ENCODE data around the gene PLXNA2. TPM values are rescaled to one million over a fixed set of nuclear protein-coding genes. Genes with fewer than 3 reads are reported as not detected.

Gene PLXNA2
- total and polyA plus RNA-seq, 8 donors = 48.7 to 137 (median 72.9) TPM

DNA sequence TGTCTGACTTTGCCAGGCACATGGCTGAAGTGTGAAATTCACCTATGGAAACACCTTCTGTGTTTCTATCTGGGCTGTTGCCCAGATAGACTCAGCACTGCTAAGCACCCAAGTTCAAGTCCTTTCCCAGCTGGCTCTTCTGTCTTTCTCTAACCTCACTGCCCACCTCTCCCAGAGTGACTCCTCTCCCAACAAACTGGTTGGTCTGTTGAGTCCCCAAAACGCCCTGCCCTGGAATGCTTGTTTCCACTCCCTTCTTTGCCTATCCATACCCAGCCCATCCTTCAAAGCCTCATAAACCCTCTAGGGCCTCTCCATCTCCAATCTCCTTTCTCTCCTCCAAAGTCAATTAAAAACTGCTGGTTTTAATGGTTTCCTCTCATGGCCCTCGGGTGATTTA, 15.6 kb downstream of the PLXNA2 start:
- no peaks in the 10 kb centered on the region for H3K9me3 ChIP-seq
- TF ChIP-seq, protein P1, sequence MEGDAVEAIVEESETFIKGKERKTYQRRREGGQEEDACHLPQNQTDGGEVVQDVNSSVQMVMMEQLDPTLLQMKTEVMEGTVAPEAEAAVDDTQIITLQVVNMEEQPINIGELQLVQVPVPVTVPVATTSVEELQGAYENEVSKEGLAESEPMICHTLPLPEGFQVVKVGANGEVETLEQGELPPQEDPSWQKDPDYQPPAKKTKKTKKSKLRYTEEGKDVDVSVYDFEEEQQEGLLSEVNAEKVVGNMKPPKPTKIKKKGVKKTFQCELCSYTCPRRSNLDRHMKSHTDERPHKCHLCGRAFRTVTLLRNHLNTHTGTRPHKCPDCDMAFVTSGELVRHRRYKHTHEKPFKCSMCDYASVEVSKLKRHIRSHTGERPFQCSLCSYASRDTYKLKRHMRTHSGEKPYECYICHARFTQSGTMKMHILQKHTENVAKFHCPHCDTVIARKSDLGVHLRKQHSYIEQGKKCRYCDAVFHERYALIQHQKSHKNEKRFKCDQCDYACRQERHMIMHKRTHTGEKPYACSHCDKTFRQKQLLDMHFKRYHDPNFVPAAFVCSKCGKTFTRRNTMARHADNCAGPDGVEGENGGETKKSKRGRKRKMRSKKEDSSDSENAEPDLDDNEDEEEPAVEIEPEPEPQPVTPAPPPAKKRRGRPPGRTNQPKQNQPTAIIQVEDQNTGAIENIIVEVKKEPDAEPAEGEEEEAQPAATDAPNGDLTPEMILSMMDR (IDR thresholded peaks at IDR 0.05) = no peak
- no peak overlapping the region for H3K4me3 ChIP-seq
- H3K36me3 ChIP-seq = no peaks in the 10 kb centered on the region
- DNase-seq (no peak), FAIRE-seq (no peak), ATAC-seq (no peak)
- peaks cover 34 to 42% (median 38%) of the 10 kb centered on the region in 3 donors for H3K4me1 ChIP-seq
- H3K27ac ChIP-seq = no peak overlapping the region
- intact Hi-C loops (cut with DNase I) = no loop called here
- WGBS, 2 donors = 87 to 92% methylated on average over 2 of the region's 2 CpGs
- H3K27me3 ChIP-seq = no peaks in the 10 kb centered on the region

DNA sequence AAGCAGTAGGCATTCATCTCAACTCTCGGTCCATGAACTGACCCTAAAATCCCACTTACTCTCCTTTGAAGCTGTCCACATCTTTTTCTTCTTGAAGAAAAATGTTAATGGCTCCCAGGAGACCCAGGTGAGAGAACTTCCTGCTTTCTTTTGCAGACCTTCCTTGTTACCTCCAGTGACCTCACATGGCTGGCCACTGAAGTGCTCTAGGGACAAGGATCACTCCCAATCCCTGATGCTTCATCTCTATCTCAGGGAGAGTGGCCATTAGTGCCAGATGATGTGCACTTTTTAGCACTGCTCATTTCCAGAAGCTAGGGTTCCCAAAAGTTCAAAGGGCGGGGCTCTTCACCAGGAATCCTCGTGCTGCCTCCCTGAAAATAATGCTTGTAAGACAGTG, 16.2 kb downstream of the PLXNA2 start:
- intact Hi-C loops (cut with DNase I) = no loop called here
- ATAC-seq = no peak
- 90 to 94% methylated on average over 3 of the region's 3 CpGs for WGBS, 2 donors

DNA sequence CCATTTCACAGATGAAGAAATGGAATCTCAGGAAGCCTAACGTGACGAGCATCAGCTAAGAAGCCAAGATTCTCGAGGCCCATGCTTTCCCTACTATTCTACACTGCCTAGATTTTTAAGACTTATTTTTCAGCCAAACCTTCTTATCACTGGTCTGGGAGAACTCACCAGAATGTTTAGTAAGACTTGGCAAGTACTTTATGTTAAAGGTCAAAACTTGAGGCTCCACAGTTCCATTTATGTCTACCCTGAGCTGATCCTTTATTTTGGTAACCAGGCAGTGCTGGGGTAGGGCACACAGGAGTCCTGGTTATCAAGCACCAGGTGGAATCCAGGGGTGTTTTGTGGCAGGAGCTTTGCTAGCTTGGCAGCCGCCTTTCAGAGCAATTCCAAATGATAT, 16.8 kb downstream of the PLXNA2 start:
- DNase-seq (no peak), FAIRE-seq (no peak), ATAC-seq (peak in 3 of 4 donors; percentile 24 to 27 (median 25))
- H3K36me3 ChIP-seq = no peaks in the 10 kb centered on the region
- H3K27ac ChIP-seq = peak overlapping the region in 1 of 4 donors; percentile 1
- 49 to 60% methylated on average over 4 of the region's 4 CpGs for WGBS, 2 donors
- intact Hi-C loops (cut with DNase I) = no loop called here
- H3K9me3 ChIP-seq = no peaks in the 10 kb centered on the region
- H3K4me3 ChIP-seq = no peak overlapping the region
- TF ChIP-seq, protein P1 (IDR thresholded peaks at IDR 0.05) = no peak
- peaks cover 30 to 32% (median 31%) of the 10 kb centered on the region in 3 donors for H3K4me1 ChIP-seq
- no peaks in the 10 kb centered on the region for H3K27me3 ChIP-seq

More for the DNA sequence above, 16.2 kb downstream of the PLXNA2 start:
- no peak overlapping the region for H3K4me3 ChIP-seq
- H3K9me3 ChIP-seq = no peaks in the 10 kb centered on the region
- TF ChIP-seq, protein P1 (IDR thresholded peaks at IDR 0.05) = no peak
- DNase-seq (no peak), FAIRE-seq (no peak)
- H3K4me1 ChIP-seq = peaks cover 30 to 37% (median 35%) of the 10 kb centered on the region in 3 donors
- H3K27me3 ChIP-seq = no peaks in the 10 kb centered on the region
- no peak overlapping the region for H3K27ac ChIP-seq
- no peaks in the 10 kb centered on the region for H3K36me3 ChIP-seq

DNA sequence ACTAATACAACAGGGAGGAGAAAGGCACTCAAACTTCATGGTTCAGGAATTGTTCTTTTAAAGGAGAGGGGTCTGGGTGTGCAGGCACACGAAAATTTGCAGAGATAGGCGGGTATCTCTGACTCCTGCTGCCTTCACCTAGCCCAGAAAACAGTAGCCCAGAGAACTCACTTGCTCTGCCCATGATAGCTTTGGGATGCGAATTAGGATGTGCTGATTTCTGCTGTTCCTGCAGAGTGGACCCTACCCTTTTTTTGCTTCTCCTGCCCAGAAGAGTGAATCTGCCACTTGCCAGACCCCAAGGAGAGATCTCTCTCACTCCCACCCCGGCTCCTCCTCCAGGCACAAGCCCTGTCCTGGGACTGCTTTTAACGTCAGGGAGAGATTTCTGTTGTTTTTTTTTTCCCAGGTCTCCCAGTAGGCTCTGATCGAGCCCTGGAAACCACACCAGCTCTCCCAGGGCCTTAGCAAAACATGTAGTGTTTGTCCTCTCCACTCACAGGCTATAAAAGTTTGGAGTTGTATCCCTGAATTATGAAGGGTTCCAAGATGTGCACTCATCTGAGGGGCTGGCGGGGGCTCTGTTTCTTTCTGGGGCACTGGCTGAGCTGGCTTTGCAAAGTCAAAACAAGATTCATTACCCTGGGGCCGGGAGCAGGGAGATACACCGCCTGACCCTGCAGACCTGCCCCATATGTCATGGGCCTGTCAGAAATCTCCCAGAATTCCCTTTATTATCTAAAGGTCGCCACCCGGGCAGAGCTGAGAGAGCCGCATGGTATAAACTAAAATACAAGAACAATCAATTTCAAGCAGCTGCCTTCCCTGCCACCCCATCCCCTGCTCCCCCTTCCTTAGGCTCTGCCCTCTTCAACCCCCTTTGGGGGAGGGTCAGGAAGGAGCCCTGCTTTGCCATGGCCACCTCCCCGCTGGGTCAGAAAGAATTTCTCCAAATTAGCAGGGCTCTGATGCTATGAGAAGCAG, 17.9 kb downstream of the PLXNA2 start:
- FAIRE-seq = no peak
- Histone ChIP-seq H3K27me3 (no peaks in the 10 kb centered on the region), H3K9me3 (no peaks in the 10 kb centered on the region), H3K36me3 (no peaks in the 10 kb centered on the region), H3K27ac (peak overlapping the region in 1 of 4 donors; percentile 1), H3K4me3 (no peak overlapping the region), H3K4me1 (peaks cover 19 to 30% (median 20%) of the 10 kb centered on the region in 3 donors)
- ATAC-seq = peak in 1 of 4 donors; percentile 4
- WGBS, 2 donors = 46 to 52% methylated on average over 13 of the region's 13 CpGs
- intact Hi-C loops (cut with DNase I) = no loop called here
- DNase-seq = no peak
- TF ChIP-seq, protein P1 (IDR thresholded peaks at IDR 0.05) = no peak

Measured in pancreas (tissue), 10 donors.